GM23248 (cell line): ENCODE data around the gene EFS. TPM values are rescaled to one million over a fixed set of nuclear protein-coding genes. Genes with fewer than 3 reads are reported as not detected.
A peak's percentile ranks its signal among the peaks of the same experiment; 100 is the strongest.

Source experiments
- DNase-seq: peaks from one replicate; pipeline ENCODE4 v3.0.0-alpha.2; 2015
- H2AFZ ChIP-seq: fragments of 200-600 bp; sonication (generic); 2 replicates; pipeline ENCODE4 v1.6.1; 2016; ENCODE audit warnings: antibody characterized with exemption
- H3F3A ChIP-seq: fragments of 200-600 bp; sonication (generic); 2 replicates; pipeline ENCODE4 v1.6.1; 2016; ENCODE audit warnings: mild to moderate bottlenecking, antibody characterized with exemption, mixed run types; ENCODE audit not compliant: insufficient read depth
- H3K27ac ChIP-seq: fragments of 200-600 bp; sonication (generic); 2 replicates; pipeline ENCODE4 v1.5.1; 2016; ENCODE audit warnings: mild to moderate bottlenecking
- H3K27me3 ChIP-seq: fragments of 200-600 bp; sonication (generic); replicated peaks from 2 replicates; pipeline ENCODE4 v1.6.1; 2016; ENCODE audit warnings: mild to moderate bottlenecking; ENCODE audit not compliant: insufficient read depth
- H3K36me3 ChIP-seq: fragments of 200-600 bp; sonication (generic); 2 replicates; pipeline ENCODE4 v1.6.1; 2016; ENCODE audit warnings: low read depth, mild to moderate bottlenecking
- H3K4me1 ChIP-seq: fragments of 200-600 bp; sonication (generic); 2 replicates; pipeline ENCODE4 v1.6.1; 2016; ENCODE audit warnings: mild to moderate bottlenecking; ENCODE audit not compliant: insufficient read depth
- H3K4me2 ChIP-seq: fragments of 200-600 bp; sonication (generic); one replicate; pipeline ENCODE4 v1.6.1; 2016; ENCODE audit warnings: mild to moderate bottlenecking; ENCODE audit not compliant: unreplicated experiment
- H3K4me3 ChIP-seq: fragments of 200-600 bp; sonication (generic); 2 replicates; pipeline ENCODE4 v1.5.1; 2016; ENCODE audit warnings: mild to moderate bottlenecking
- H3K79me2 ChIP-seq: fragments of 200-600 bp; sonication (generic); 2 replicates; pipeline ENCODE4 v1.6.1; 2016; ENCODE audit warnings: mild to moderate bottlenecking; ENCODE audit not compliant: insufficient read depth
- H3K9ac ChIP-seq: fragments of 200-600 bp; sonication (generic); 2 replicates; pipeline ENCODE4 v1.6.1; 2016; ENCODE audit warnings: mild to moderate bottlenecking
- H3K9me2 ChIP-seq: fragments of 200-600 bp; sonication (generic); 2 replicates; pipeline ENCODE4 v1.6.1; 2016; ENCODE audit warnings: mixed run types, mild to moderate bottlenecking, moderate library complexity; ENCODE audit not compliant: insufficient read depth
- H3K9me3 ChIP-seq: fragments of 200-600 bp; sonication (generic); one replicate; pipeline ENCODE4 v1.6.1; 2017; ENCODE audit warnings: low read depth
- H4K20me1 ChIP-seq: fragments of 200-600 bp; sonication (generic); 2 replicates; pipeline ENCODE4 v1.6.0; 2016; ENCODE audit not compliant: insufficient read depth
- EZH2 ChIP-seq: fragments of 200-600 bp; sonication (generic); IDR thresholded peaks from 2 replicates; pipeline ENCODE4 v1.6.1; 2018; ENCODE audit warnings: antibody characterized with exemption, mild to moderate bottlenecking; ENCODE audit not compliant: insufficient read depth, poor library complexity, severe bottlenecking
- EZH2phosphoT487 ChIP-seq: fragments of 200-600 bp; sonication (generic); IDR thresholded peaks from 2 replicates; pipeline ENCODE4 v1.6.1; 2018; ENCODE audit warnings: antibody characterized with exemption, moderate library complexity, mild to moderate bottlenecking, low read depth; ENCODE audit not compliant: insufficient read depth
- WGBS, 2 experiments: methylation state at CpG; one replicate each; pipeline ENCODE4 v1.1.6; 2015 to 2017; ENCODE audit warnings: low lambda C conversion rate in 2 of 2, low coverage in 1 of 2; ENCODE audit errors: missing lambda C conversion rate in 2 of 2; 5-methylcytosine and 5-hydroxymethylcytosine counted together
- in situ Hi-C: fragments of 300-500 bp; cut with MboI; formaldehyde crosslinking; loops from 2 replicates; pipeline ENCODE4 v1.15.0; 2020
- polyA plus RNA-seq: library from polyadenylated mRNA; unstranded; fragments of >200 nt; fragmentation: Nextera tagmentation; extraction: Ambion mirVana; gene quantifications from 2 replicates; pipeline ENCODE4 v1.2.1, GENCODE V29; 2016
- total RNA-seq: library from RNA; depleted of rRNA; stranded (reverse); fragments of >200 nt; shearing (Covaris generic); gene quantifications from 2 replicates; pipeline ENCODE4 v1.2.3, GENCODE V29; 2014; rRNA removed

EFS gene, protein sequence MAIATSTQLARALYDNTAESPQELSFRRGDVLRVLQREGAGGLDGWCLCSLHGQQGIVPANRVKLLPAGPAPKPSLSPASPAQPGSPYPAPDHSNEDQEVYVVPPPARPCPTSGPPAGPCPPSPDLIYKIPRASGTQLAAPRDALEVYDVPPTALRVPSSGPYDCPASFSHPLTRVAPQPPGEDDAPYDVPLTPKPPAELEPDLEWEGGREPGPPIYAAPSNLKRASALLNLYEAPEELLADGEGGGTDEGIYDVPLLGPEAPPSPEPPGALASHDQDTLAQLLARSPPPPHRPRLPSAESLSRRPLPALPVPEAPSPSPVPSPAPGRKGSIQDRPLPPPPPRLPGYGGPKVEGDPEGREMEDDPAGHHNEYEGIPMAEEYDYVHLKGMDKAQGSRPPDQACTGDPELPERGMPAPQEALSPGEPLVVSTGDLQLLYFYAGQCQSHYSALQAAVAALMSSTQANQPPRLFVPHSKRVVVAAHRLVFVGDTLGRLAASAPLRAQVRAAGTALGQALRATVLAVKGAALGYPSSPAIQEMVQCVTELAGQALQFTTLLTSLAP
- total RNA-seq (8.6 and 17.3 TPM in 2 replicates), polyA plus RNA-seq (3.9 and 4.2 TPM in 2 replicates)

DNA sequence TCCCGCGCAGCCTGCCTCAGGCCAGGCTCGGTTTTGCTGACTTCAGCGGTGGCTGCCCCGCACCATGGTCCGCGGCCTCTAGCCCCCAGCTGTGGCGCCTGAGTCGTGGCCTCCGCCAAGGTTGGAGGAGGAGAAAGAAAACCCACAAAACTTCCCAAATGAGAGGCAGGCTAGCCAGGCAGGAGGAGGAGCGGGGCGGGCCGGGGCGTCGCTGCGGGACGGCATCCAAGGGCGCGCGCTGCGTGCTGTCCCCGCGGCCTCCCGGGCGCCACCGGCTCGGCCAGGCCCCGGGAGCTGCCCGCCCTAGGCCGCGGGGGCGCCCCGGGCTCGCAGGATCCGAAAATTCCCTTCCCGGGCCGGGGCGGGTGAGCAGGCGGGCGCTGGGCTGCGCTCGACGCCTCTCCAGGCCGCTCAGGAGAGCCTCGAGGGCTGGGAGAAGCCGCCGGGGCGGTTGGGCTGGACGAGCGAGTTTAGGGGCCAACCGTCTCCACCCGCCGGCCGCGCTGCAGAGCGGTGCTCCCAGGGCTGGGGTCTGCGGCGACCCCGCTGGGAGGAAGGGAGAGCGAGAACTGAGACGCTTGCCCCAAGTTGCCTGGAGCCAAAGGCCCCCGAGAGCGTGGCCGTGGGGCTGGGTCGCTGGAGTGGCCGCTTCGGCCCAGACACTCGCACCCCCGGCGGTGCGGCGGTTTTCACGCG is at the start of gene EFS:
EFS (minus strand) TSS at position 137 of the 696 bp plus-strand sequence. CDS start 147 bp downstream, outside the sequence.
- Histone ChIP-seq H3K9me2 (no peaks in the 10 kb centered on the region), H3F3A (peaks cover 21% of the 10 kb centered on the region), H3K4me2 (peak within 1 kb of the TSS; percentile 96), H3K9ac (peak within 1 kb of the TSS; percentile 95), H3K36me3 (no peaks in the 10 kb centered on the region), H2AFZ (peak within 1 kb of the TSS; percentile 76), H3K9me3 (no peaks in the 10 kb centered on the region), H3K27ac (peak within 1 kb of the TSS; percentile 79), H3K4me1 (peaks cover 17% of the 10 kb centered on the region), H4K20me1 (no peaks in the 10 kb centered on the region), H3K79me2 (peaks cover 34% of the 10 kb centered on the region), H3K4me3 (peak within 1 kb of the TSS; percentile 85), H3K27me3 (no peaks in the 10 kb centered on the region)
- in situ Hi-C loops: no loop called here
- peak; percentile 73 for DNase-seq
- TF ChIP-seq EZH2phosphoT487 (no peak), EZH2 (no peak)
- 1 to 2% methylated on average over 48 to 70 of the region's 74 CpGs for WGBS, 2 experiments

DNA sequence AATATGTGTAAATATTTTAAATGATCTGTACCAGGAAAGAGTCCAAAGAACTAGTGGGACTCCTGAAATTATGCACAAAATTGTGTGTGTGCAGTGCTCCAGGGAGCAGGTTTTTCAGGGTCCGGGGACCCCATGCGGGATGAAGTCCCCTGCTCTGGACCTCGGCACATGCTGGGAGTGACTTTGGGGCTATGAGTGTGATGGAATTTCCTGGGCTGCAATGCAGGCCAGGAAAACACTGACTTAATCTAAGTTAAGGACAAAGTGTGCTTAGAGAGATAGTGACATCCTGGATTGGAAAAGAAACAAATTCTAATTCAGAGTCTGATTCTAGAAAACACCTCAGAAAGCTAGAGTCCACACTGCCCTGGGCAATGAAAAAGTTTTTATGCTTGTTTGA is 49.3 kb upstream of the EFS start:
- in situ Hi-C loops: no loop called here
- Histone ChIP-seq H3K9me2 (no peaks in the 10 kb centered on the region), H3F3A (no peaks in the 10 kb centered on the region), H3K9ac (no peak overlapping the region), H3K79me2 (no peaks in the 10 kb centered on the region), H4K20me1 (no peaks in the 10 kb centered on the region), H3K27ac (no peak overlapping the region), H3K4me3 (no peak overlapping the region), H3K4me2 (no peak overlapping the region), H3K36me3 (no peaks in the 10 kb centered on the region), H3K27me3 (peaks cover 4% of the 10 kb centered on the region), H2AFZ (no peak overlapping the region), H3K9me3 (no peaks in the 10 kb centered on the region), H3K4me1 (no peaks in the 10 kb centered on the region)
- TF ChIP-seq EZH2phosphoT487: no peak
- TF ChIP-seq EZH2: no peak
- no peak for DNase-seq
- 30 to 33% methylated on average over 3 of the region's 3 CpGs for WGBS, 2 experiments

DNA sequence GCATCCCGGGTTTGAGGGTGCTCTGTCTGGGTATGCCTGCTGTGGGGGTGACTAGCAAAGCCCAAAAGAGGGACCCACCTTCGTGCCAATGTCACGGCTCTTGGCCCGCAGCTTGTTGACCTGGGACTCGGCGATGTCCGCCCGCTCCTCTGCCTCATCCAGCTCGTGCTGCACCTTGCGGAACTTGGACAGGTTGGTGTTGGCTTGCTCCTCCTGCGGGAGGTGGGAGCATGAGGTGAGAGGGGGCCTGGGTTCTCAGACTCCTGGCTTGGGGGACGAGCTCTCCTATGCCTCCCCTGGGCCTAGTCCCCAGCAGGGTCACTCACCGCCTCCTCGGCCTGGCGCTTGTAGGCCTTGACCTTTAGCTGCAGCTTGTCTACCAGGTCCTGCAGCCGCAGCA is 48.7 kb upstream of the EFS start:
- Histone ChIP-seq H3K9ac (no peak overlapping the region), H3F3A (no peaks in the 10 kb centered on the region), H3K4me3 (no peak overlapping the region), H3K4me1 (no peaks in the 10 kb centered on the region), H3K9me3 (no peaks in the 10 kb centered on the region), H2AFZ (no peak overlapping the region), H4K20me1 (no peaks in the 10 kb centered on the region), H3K9me2 (no peaks in the 10 kb centered on the region), H3K27ac (no peak overlapping the region), H3K79me2 (no peaks in the 10 kb centered on the region), H3K27me3 (peaks cover 4% of the 10 kb centered on the region), H3K36me3 (no peaks in the 10 kb centered on the region), H3K4me2 (no peak overlapping the region)
- no peak for TF ChIP-seq EZH2phosphoT487
- no peak for TF ChIP-seq EZH2
- in situ Hi-C loops: no loop called here
- no peak for DNase-seq
- 73 to 81% methylated on average over 14 to 16 of the region's 16 CpGs for WGBS, 2 experiments
